DND-41 (cell line): ENCODE data around the gene PDZRN4.

ENCODE experiments used
- EZH2 ChIP-seq: IDR thresholded peaks from 3 replicates; pipeline ENCODE4 v1.6.1; 2012; ENCODE audit warnings: borderline replicate concordance, low read depth, mild to moderate bottlenecking, moderate library complexity, low read length, inconsistent platforms; ENCODE audit not compliant: severe bottlenecking
- TF ChIP-seq, protein P1 (sequence below): IDR thresholded peaks from 2 replicates; pipeline ENCODE4 v1.5.1; 2012; ENCODE audit warnings: borderline replicate concordance, low read length, moderate library complexity, mild to moderate bottlenecking; ENCODE audit not compliant: poor library complexity, severe bottlenecking; ENCODE audit errors: extremely low read depth

DNA sequence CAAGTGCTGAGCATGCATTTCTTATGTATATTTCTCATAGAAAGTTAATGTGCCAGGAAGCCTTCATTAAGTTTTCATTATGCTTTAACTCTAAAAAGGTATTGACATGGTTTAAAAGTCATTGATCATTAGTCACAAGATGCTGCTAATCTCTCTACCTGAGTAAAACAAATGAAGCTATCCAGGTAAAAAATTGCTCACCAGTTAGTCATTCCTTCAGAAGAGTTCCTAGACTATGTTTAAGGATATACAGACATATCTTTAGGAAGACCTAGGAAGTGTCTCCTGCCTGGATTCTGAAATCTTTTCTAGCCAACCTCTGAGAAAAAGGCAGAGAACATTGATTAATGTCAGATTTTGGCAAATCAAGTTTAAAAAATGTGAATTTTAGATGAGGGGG is 274.2 kb downstream of the PDZRN4 start:
- TF ChIP-seq, protein P1, sequence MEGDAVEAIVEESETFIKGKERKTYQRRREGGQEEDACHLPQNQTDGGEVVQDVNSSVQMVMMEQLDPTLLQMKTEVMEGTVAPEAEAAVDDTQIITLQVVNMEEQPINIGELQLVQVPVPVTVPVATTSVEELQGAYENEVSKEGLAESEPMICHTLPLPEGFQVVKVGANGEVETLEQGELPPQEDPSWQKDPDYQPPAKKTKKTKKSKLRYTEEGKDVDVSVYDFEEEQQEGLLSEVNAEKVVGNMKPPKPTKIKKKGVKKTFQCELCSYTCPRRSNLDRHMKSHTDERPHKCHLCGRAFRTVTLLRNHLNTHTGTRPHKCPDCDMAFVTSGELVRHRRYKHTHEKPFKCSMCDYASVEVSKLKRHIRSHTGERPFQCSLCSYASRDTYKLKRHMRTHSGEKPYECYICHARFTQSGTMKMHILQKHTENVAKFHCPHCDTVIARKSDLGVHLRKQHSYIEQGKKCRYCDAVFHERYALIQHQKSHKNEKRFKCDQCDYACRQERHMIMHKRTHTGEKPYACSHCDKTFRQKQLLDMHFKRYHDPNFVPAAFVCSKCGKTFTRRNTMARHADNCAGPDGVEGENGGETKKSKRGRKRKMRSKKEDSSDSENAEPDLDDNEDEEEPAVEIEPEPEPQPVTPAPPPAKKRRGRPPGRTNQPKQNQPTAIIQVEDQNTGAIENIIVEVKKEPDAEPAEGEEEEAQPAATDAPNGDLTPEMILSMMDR: no peak
- no peak for TF ChIP-seq EZH2
